Measurements from ENCODE around the gene SZT2. TPM values are rescaled to one million over a fixed set of nuclear protein-coding genes. Genes with fewer than 3 reads are reported as not detected.
A peak's percentile ranks its signal among the peaks of the same experiment; 100 is the strongest.
"Not testable (repeated sequence)": the region's sequence is repeated elsewhere in the genome, so short reads cannot be mapped to it uniquely, and the experiment has no call there.

The SZT2 gene
- total and polyA plus RNA-seq, 8 donors: 18.5 to 54.9 (median 24.6) TPM

DNA sequence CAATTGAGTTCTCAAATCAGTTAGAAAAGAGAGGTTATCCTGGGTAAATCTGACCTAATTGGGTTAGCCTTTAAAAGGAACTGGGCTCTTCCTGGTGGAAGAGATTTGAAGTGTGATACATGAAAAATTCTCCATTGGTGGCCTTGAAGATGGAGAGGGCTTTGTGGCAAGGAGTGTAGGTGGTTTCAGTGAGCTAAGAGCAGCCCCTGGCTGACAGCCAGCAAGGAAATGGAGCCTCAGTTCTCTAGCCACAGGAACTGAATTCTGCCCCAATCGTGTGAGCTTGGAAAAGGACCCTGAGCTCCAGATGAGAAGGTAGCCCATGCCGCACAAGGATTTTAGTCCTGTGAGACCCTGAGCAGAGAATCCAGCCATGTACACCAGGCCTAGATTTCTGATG, 76.7 kb downstream of the SZT2 start:
- intact Hi-C loops (cut with DNase I): no loop called here
- no peaks in the 10 kb centered on the region for H3K27me3 ChIP-seq
- H3K36me3 ChIP-seq: no peaks in the 10 kb centered on the region
- 66 to 72% methylated on average over 2 of the region's 2 CpGs for WGBS, 2 donors
- H3K27ac ChIP-seq: no peak overlapping the region
- ATAC-seq: peak in 2 of 4 donors; percentile 18 to 26
- H3K4me1 ChIP-seq: peaks cover 0 to 2% (median 0%) of the 10 kb centered on the region in 3 donors
- TF ChIP-seq, protein P1, sequence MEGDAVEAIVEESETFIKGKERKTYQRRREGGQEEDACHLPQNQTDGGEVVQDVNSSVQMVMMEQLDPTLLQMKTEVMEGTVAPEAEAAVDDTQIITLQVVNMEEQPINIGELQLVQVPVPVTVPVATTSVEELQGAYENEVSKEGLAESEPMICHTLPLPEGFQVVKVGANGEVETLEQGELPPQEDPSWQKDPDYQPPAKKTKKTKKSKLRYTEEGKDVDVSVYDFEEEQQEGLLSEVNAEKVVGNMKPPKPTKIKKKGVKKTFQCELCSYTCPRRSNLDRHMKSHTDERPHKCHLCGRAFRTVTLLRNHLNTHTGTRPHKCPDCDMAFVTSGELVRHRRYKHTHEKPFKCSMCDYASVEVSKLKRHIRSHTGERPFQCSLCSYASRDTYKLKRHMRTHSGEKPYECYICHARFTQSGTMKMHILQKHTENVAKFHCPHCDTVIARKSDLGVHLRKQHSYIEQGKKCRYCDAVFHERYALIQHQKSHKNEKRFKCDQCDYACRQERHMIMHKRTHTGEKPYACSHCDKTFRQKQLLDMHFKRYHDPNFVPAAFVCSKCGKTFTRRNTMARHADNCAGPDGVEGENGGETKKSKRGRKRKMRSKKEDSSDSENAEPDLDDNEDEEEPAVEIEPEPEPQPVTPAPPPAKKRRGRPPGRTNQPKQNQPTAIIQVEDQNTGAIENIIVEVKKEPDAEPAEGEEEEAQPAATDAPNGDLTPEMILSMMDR (IDR thresholded peaks at IDR 0.05): no peak
- no peaks in the 10 kb centered on the region for H3K9me3 ChIP-seq
- H3K4me3 ChIP-seq: no peak overlapping the region
- peak in 1 of 6 donors; percentile 58 for DNase-seq
- no peak for FAIRE-seq

DNA sequence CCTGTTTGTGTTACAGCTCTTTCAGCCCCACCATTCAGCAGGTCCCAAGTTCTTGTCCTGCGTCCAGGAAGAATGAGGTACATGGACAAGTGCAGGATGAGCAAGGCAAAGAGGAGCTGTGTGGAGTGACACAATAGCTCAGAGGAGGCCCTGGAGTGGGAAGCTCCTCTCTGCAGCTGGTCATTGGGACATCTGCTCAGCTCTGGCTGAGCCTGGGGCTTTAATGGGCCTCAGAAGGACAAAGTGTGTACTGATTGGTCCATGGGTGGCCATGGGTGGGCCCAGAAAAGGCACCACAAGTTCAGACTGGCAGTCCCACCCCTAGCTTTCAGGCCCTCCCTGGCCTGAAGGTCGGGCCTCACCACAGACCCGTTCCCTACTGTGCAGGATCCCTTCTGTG, 78.7 kb downstream of the SZT2 start:
- intact Hi-C loops (cut with DNase I): no loop called here
- Histone ChIP-seq H3K9me3 (no peaks in the 10 kb centered on the region), H3K36me3 (no peaks in the 10 kb centered on the region), H3K4me3 (no peak overlapping the region), H3K27me3 (no peaks in the 10 kb centered on the region), H3K4me1 (peaks cover 0 to 12% (median 4%) of the 10 kb centered on the region in 3 donors), H3K27ac (no peak overlapping the region)
- DNase-seq (no peak), ATAC-seq (no peak), FAIRE-seq (no peak)
- TF ChIP-seq, protein P1 (IDR thresholded peaks at IDR 0.05): no peak
- 69 to 83% methylated on average over 3 of the region's 3 CpGs for WGBS, 2 donors

DNA sequence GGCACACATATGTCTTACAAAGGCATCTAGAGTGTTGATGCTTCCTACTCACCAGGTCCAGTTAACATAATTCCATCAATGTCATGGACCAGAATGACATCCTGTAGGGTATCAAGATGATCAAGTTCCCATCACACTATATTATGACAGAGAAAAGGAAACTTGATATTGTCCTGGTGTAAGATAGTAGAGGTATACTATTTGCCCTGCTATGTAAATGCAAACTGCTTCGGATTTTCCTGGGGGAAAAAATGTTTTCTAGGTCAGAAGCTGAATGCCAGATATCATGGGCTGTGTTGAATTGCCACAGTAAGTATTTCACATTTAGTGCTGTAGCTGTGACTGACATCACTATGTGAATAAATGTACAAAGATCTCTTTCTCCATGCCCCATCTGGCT, 80.2 kb downstream of the SZT2 start:
- FAIRE-seq (no peak), ATAC-seq (no peak), DNase-seq (no peak)
- H3K36me3 ChIP-seq: no peaks in the 10 kb centered on the region
- WGBS, 2 donors: 49 to 60% methylated on average over 1 of the region's 1 CpG
- no peaks in the 10 kb centered on the region for H3K27me3 ChIP-seq
- H3K27ac ChIP-seq: no peak overlapping the region
- H3K4me1 ChIP-seq: peaks cover 0 to 12% (median 4%) of the 10 kb centered on the region in 3 donors
- H3K4me3 ChIP-seq: no peak overlapping the region
- intact Hi-C loops (cut with DNase I): no loop called here
- TF ChIP-seq, protein P1 (IDR thresholded peaks at IDR 0.05): no peak
- H3K9me3 ChIP-seq: no peaks in the 10 kb centered on the region

DNA sequence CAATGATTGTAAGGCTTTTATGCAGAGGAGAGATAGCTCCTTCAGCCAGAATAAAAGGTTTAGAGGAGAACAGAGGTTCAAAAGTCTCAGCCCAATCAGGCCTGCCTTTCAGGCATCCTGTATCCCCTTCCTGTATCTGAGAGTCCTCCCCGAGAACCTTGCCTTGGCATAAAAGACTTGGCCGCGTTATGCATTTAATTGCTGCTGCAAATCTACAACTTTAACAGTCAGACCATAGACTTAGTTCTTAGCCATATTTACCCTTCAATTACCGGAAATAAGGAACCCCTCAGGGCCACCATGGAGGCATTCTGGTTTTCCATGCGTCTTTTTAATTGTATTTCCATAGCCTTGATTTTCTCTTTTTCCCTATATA, 82.4 kb downstream of the SZT2 start:
- FAIRE-seq (no peak), ATAC-seq (no peak), DNase-seq (no peak)
- peak overlapping the region in 3 of 4 donors; percentile 27 to 41 (median 38) for H3K27ac ChIP-seq
- H3K9me3 ChIP-seq: no peaks in the 10 kb centered on the region
- intact Hi-C loops (cut with DNase I): no loop called here
- H3K4me1 ChIP-seq: peaks cover 0 to 9% (median 4%) of the 10 kb centered on the region in 3 donors
- H3K4me3 ChIP-seq: no peak overlapping the region
- TF ChIP-seq, protein P1 (IDR thresholded peaks at IDR 0.05): no peak
- WGBS, 2 donors: 84 to 85% methylated on average over 5 of the region's 5 CpGs
- no peaks in the 10 kb centered on the region for H3K36me3 ChIP-seq
- H3K27me3 ChIP-seq: no peaks in the 10 kb centered on the region

DNA sequence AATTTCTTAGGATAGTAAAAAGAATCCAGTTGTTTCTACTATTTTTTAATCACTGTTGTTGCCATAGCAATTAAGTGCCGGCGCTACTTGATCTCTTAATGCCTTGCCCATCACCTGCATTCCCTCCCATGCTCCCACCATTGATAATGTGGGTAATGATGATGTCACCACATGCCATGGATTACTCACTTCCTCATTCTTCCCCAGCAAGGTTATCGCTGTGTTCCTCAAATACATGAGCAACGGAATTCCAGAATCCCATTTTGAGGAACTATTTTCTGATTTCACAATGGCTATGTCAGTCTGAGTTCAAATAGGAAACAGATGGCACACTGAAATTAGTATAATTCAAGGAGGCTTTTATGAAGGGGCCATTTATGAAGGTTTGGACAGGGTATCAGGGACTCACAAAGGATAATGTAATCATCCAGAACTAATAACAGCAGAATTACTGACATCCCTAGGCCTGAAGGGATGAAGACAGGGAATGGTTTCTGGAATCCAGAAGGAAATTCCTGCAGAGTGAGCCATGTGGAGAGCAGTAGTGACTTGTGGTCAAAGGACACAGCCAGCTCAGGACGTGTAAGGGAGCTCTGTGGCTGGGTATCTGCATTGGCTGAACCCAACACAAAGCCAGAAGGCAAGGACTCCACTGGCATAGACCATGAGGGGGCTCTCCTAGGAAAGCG, 82.9 kb downstream of the SZT2 start:
- ATAC-seq (peak; percentile 81 to 88 (median 86)), DNase-seq (peak in 1 of 6 donors; percentile 45)
- intact Hi-C loops (cut with DNase I); H3K9me3 ChIP-seq; H3K4me1 ChIP-seq; H3K27me3 ChIP-seq; FAIRE-seq; H3K4me3 ChIP-seq; H3K36me3 ChIP-seq: not testable (repeated sequence)
- WGBS, 2 donors: 45 to 56% methylated on average over 5 of the region's 6 CpGs
- H3K27ac ChIP-seq: peak overlapping the region in 3 of 4 donors; percentile 33 to 44 (median 41)

Measured in pancreas (tissue), 10 donors.